ENCODE measurements around the gene UBE2E2. TPM values are rescaled to one million over a fixed set of nuclear protein-coding genes. Genes with fewer than 3 reads are reported as not detected.

The UBE2E2 gene
- total and polyA plus RNA-seq, 2 of the 13 experiments (the other 11 are each of a cell fraction or from before 2014, with no cell fraction given) = 0.77 to 1.5 TPM

GRCh38 chr3:23548706-23549105 lies 345.6 kb downstream of the UBE2E2 start (continued):
- TF ChIP-seq ZNF512B (CRISPR knock-in tag; IDR thresholded peaks at IDR 0.05; ENCODE audit: borderline replicate concordance) (no peak), SNAI1 (CRISPR knock-in tag; IDR thresholded peaks at IDR 0.05; ENCODE audit: borderline replicate concordance) (no peak)

- Histone ChIP-seq H3K4me3 (replicated peaks in 1 of 3; ENCODE audit: insufficient read depth in 1 of 3, low read depth in 2 of 3, low read length in 3 of 3) (no peak overlapping the region), H3K27ac (ENCODE audit: extremely low read length, insufficient read depth, low read length) (no peak overlapping the region), H3K36me3 (replicated peaks in 1 of 2; ENCODE audit: control insufficient read depth in 1 of 2, insufficient read depth in 2 of 2, low read length in 2 of 2) (no peaks in the 10 kb centered on the region), H4K20me1 (ENCODE audit: insufficient read depth, low read length) (no peaks in the 10 kb centered on the region), H3K27me3 (ENCODE audit: control insufficient read depth in 1 of 2, insufficient read depth in 2 of 2, low read length in 2 of 2) (no peaks in the 10 kb centered on the region), H2AFZ (ENCODE audit: low read length) (no peak overlapping the region), H3K4me2 (ENCODE audit: low read depth, low read length) (no peak overlapping the region), H3K9ac (ENCODE audit: insufficient read depth, low read depth, low read length) (no peak overlapping the region), H3K4me1 (ENCODE audit: insufficient read depth, low read length) (no peaks in the 10 kb centered on the region), H3K79me2 (ENCODE audit: insufficient read depth, low read length) (no peaks in the 10 kb centered on the region), H3K9me3 (ENCODE audit: low read length) (no peaks in the 10 kb centered on the region)
- intact Hi-C loops (cut with micrococcal nuclease; ENCODE audit: unreplicated experiment) (no loop called here), in situ Hi-C loops (cut with HindIII; ENCODE audit: extremely low pct_ligation_motif_present, low pct_unique_long_range_greater_than_20kb) (no loop called here)
- BruUV-seq (replicated peaks) = no TSS peak
- POLR2A ChIA-PET = no interaction called here
- FAIRE-seq = no peak
- CTCF ChIA-PET (ENCODE audit: low intra/inter-chr PET ratio, low total read pairs) = no interaction called here
- whole genome bisulfite sequencing (ENCODE audit: low lambda C conversion rate) = 48% methylated on average over 8 of the region's 8 CpGs
- no peak for DNase-seq (ENCODE audit: low spot score)
- no peak for ATAC-seq
- TF ChIP-seq ZNF282 (IDR thresholded peaks at IDR 0.05; ENCODE audit: partially characterized antibody) (no peak), SP140L (CRISPR knock-in tag; IDR thresholded peaks at IDR 0.05; ENCODE audit: borderline replicate concordance) (no peak), LCORL (IDR thresholded peaks at IDR 0.05) (no peak), LCORL (CRISPR knock-in tag; IDR thresholded peaks at IDR 0.05) (no peak), CREB1 (IDR thresholded peaks at IDR 0.05) (no peak), CREB1 (CRISPR knock-in tag; IDR thresholded peaks at IDR 0.05) (no peak), NFYC (CRISPR knock-in tag; IDR thresholded peaks at IDR 0.05) (no peak), HIC2 (CRISPR knock-in tag; IDR thresholded peaks at IDR 0.05; ENCODE audit: low read depth) (no peak), TCF7L2 (IDR thresholded peaks at IDR 0.05; ENCODE audit: low read depth, low read length) (no peak), ZNF382 (CRISPR knock-in tag; IDR thresholded peaks at IDR 0.05; ENCODE audit: borderline replicate concordance) (no peak), ZNF746 (CRISPR knock-in tag; IDR thresholded peaks at IDR 0.05) (no peak), YEATS4 (CRISPR knock-in tag; IDR thresholded peaks at IDR 0.05; ENCODE audit: borderline replicate concordance) (no peak)
- TF ChIP-seq, protein P1, sequence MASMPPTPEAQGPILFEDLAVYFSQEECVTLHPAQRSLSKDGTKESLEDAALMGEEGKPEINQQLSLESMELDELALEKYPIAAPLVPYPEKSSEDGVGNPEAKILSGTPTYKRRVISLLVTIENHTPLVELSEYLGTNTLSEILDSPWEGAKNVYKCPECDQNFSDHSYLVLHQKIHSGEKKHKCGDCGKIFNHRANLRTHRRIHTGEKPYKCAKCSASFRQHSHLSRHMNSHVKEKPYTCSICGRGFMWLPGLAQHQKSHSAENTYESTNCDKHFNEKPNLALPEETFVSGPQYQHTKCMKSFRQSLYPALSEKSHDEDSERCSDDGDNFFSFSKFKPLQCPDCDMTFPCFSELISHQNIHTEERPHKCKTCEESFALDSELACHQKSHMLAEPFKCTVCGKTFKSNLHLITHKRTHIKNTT (CRISPR knock-in tag; IDR thresholded peaks at IDR 0.05) = no peak
- TF ChIP-seq, protein P2, sequence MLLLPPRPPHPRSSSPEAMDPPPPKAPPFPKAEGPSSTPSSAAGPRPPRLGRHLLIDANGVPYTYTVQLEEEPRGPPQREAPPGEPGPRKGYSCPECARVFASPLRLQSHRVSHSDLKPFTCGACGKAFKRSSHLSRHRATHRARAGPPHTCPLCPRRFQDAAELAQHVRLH (CRISPR knock-in tag; IDR thresholded peaks at IDR 0.05; ENCODE audit: borderline replicate concordance, low read depth) = no peak
Measured at GRCh38 chr3:23549148-23549910, 346.2 kb downstream of the UBE2E2 start.

Measured in HepG2 (cell line).